Neural progenitor cell (in vitro differentiated cells): ENCODE measurements around the gene MBD1.

Experiments used
- CTCF ChIP-seq: fragments of 200-600 bp; sonication (generic); IDR thresholded peaks from 2 replicates; pipeline ENCODE4 v1.5.1; 2017; ENCODE audit warnings: antibody characterized with exemption, mild to moderate bottlenecking
- EZH2 ChIP-seq: fragments of 200-600 bp; sonication (generic); IDR thresholded peaks from 2 replicates; pipeline ENCODE4 v1.6.1; 2017; ENCODE audit warnings: antibody characterized with exemption, mild to moderate bottlenecking, moderate library complexity
- EZH2phosphoT487 ChIP-seq: fragments of 200-600 bp; sonication (generic); IDR thresholded peaks from 2 replicates; pipeline ENCODE4 v1.6.1; 2017; ENCODE audit warnings: antibody characterized with exemption

GRCh38 chr18:50280707-50281294, 522 bp downstream of the MBD1 start:
- TF ChIP-seq CTCF = no peak
- no peak for TF ChIP-seq EZH2
- TF ChIP-seq EZH2phosphoT487 = no peak
